Liver (tissue), 3 donors: ENCODE measurements around the gene IL18BP.

Experiments
- JUND ChIP-seq, 2 donors: IDR thresholded peaks; 2 replicates each; pipeline ENCODE4 v1.6.1; 2016; ENCODE audit warnings: antibody characterized with exemption in 2 of 2
- SP1 ChIP-seq: IDR thresholded peaks from 2 replicates; pipeline ENCODE4 v1.6.1; 2018; ENCODE audit warnings: antibody characterized with exemption, mild to moderate bottlenecking
- TF ChIP-seq, protein P1 (sequence below): fragments of 150-350 bp; IDR thresholded peaks from 2 replicates; pipeline ENCODE4 v1.5.1; 2017; ENCODE audit warnings: improper control_type of control experiment, low read depth, low read length; ENCODE audit not compliant: missing input control
- TF ChIP-seq, protein P2 (sequence below): IDR thresholded peaks from 2 replicates; pipeline ENCODE4 v1.6.1; 2016; ENCODE audit warnings: antibody characterized with exemption
- TF ChIP-seq, protein P3 (sequence below): IDR thresholded peaks from 2 replicates; pipeline ENCODE4 v1.6.1; 2016; ENCODE audit warnings: antibody characterized with exemption
- donor health status: healthy.
- donor health status: healthy.

DNA sequence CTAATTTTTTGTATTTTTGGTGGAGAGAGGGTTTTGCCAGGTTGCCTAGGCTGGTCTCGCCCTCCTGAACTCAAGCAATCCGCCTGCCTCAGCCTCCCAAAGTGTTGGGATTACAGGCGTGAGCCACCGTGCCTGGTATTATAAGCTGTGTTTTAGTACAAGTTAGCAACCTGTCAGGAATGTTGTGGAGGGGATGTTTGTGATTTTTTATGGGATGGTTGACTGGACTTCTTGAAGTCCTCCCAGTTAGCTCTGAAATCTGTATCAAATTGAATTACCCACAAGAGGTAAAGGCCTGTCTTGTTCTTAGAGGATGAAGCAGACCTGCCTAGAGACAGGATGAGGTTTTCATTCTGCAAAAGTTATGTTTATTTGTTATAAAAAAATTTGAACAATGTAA lies 34.1 kb upstream of the IL18BP start:
- TF ChIP-seq, protein P1, sequence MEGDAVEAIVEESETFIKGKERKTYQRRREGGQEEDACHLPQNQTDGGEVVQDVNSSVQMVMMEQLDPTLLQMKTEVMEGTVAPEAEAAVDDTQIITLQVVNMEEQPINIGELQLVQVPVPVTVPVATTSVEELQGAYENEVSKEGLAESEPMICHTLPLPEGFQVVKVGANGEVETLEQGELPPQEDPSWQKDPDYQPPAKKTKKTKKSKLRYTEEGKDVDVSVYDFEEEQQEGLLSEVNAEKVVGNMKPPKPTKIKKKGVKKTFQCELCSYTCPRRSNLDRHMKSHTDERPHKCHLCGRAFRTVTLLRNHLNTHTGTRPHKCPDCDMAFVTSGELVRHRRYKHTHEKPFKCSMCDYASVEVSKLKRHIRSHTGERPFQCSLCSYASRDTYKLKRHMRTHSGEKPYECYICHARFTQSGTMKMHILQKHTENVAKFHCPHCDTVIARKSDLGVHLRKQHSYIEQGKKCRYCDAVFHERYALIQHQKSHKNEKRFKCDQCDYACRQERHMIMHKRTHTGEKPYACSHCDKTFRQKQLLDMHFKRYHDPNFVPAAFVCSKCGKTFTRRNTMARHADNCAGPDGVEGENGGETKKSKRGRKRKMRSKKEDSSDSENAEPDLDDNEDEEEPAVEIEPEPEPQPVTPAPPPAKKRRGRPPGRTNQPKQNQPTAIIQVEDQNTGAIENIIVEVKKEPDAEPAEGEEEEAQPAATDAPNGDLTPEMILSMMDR, result no peak
- TF ChIP-seq, protein P2, sequence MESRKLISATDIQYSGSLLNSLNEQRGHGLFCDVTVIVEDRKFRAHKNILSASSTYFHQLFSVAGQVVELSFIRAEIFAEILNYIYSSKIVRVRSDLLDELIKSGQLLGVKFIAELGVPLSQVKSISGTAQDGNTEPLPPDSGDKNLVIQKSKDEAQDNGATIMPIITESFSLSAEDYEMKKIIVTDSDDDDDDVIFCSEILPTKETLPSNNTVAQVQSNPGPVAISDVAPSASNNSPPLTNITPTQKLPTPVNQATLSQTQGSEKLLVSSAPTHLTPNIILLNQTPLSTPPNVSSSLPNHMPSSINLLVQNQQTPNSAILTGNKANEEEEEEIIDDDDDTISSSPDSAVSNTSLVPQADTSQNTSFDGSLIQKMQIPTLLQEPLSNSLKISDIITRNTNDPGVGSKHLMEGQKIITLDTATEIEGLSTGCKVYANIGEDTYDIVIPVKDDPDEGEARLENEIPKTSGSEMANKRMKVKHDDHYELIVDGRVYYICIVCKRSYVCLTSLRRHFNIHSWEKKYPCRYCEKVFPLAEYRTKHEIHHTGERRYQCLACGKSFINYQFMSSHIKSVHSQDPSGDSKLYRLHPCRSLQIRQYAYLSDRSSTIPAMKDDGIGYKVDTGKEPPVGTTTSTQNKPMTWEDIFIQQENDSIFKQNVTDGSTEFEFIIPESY, result no peak
- no peak for TF ChIP-seq SP1
- no peak for TF ChIP-seq JUND (IDR thresholded peaks at IDR 0.05)
- TF ChIP-seq, protein P3, sequence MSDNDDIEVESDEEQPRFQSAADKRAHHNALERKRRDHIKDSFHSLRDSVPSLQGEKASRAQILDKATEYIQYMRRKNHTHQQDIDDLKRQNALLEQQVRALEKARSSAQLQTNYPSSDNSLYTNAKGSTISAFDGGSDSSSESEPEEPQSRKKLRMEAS, result no peak
